HG03432 (cell line): ENCODE results near the gene SLC6A19.
"Not testable (repeated sequence)": the region's sequence is repeated elsewhere in the genome, so short reads cannot be mapped to it uniquely, and the experiment has no call there.

Experiments
- ATAC-seq: cut with Tn5 transposase; IDR thresholded peaks from one replicate; pipeline ENCODE4 v1.9.1; 2021; ENCODE audit warnings: mild to moderate bottlenecking, moderate library complexity; ENCODE audit not compliant: unreplicated experiment

Gene SLC6A19

GRCh38 chr5:1201327-1202025 is at the start of gene SLC6A19:
SLC6A19 (plus strand) TSS chr5:1201595; CDS start chr5:1201651, 56 bp downstream.
- ATAC-seq: no peak

GRCh38 chr5:1152156-1152555 is 49.2 kb upstream of the SLC6A19 start:
- no peak for ATAC-seq

GRCh38 chr5:1152771-1153282 is 48.6 kb upstream of the SLC6A19 start:
- no peak for ATAC-seq

- ATAC-seq: no peak
Observed at GRCh38 chr5:1153428-1153827, 48.0 kb upstream of the SLC6A19 start.

- no peak for ATAC-seq
Observed at GRCh38 chr5:1155191-1156032, 46.0 kb upstream of the SLC6A19 start.

GRCh38 chr5:1156033-1156753 is 45.2 kb upstream of the SLC6A19 start:
- no peak for ATAC-seq

- no peak for ATAC-seq
Observed at GRCh38 chr5:1156754-1157460, 44.5 kb upstream of the SLC6A19 start.

- not testable (repeated sequence) for ATAC-seq
Observed at GRCh38 chr5:1157461-1157986, 43.9 kb upstream of the SLC6A19 start.

GRCh38 chr5:1158647-1159340 is 42.6 kb upstream of the SLC6A19 start:
- ATAC-seq: no peak

GRCh38 chr5:1159341-1159675 is 42.1 kb upstream of the SLC6A19 start:
- no peak for ATAC-seq

- no peak for ATAC-seq
Observed at GRCh38 chr5:1159774-1160406, 41.5 kb upstream of the SLC6A19 start.

GRCh38 chr5:1161108-1161832 is 40.1 kb upstream of the SLC6A19 start:
- no peak for ATAC-seq

GRCh38 chr5:1161833-1162229 is 39.6 kb upstream of the SLC6A19 start:
- ATAC-seq: no peak

- ATAC-seq: no peak
Observed at GRCh38 chr5:1162276-1162675, 39.1 kb upstream of the SLC6A19 start.

GRCh38 chr5:1162751-1163150 is 38.6 kb upstream of the SLC6A19 start:
- no peak for ATAC-seq

- no peak for ATAC-seq
Observed at GRCh38 chr5:1163366-1163765, 38.0 kb upstream of the SLC6A19 start.

- ATAC-seq: no peak
Observed at GRCh38 chr5:1163879-1164278, 37.5 kb upstream of the SLC6A19 start.

GRCh38 chr5:1164696-1165630 is 36.4 kb upstream of the SLC6A19 start:
- ATAC-seq: no peak
